Effector memory CD8-positive, alpha-beta T cell (primary cell): ENCODE results near the gene ADARB1.
A peak's percentile ranks its signal among the peaks of the same experiment; 100 is the strongest.

Experiments
- ATAC-seq: fragments of 150-1000 bp; cut with Tn5 transposase; replicated peaks from 2 replicates; pipeline ENCODE4 v1.10.0; 2021; ENCODE audit warnings: mild to moderate bottlenecking, moderate library complexity
- DNase-seq, 3 experiments: peaks; one replicate each; pipeline ENCODE4 v3.0.0; 2021
- H3K27ac Mint-ChIP-seq, 2 donors: one replicate each; pipeline ENCODE4 v1.8.0; 2022; ENCODE audit warnings: mild to moderate bottlenecking in 2 of 2, mixed read lengths in 2 of 2, moderate library complexity in 2 of 2
- H3K27me3 Mint-ChIP-seq, 2 donors: one replicate each; pipeline ENCODE4 v1.8.0; 2022; ENCODE audit warnings: mixed read lengths in 2 of 2
- H3K36me3 Mint-ChIP-seq: one replicate; pipeline ENCODE4 v1.8.0; 2022; ENCODE audit warnings: mild to moderate bottlenecking, moderate library complexity, mixed read lengths; ENCODE audit not compliant: insufficient read depth
- H3K4me1 Mint-ChIP-seq, 2 donors: one replicate each; pipeline ENCODE4 v1.8.0; 2022; ENCODE audit warnings: low read depth in 2 of 2, mixed read lengths in 2 of 2
- H3K4me3 Mint-ChIP-seq, 2 donors: one replicate each; pipeline ENCODE4 v1.8.0; 2022; ENCODE audit warnings: mild to moderate bottlenecking in 2 of 2, mixed read lengths in 2 of 2, moderate library complexity in 2 of 2
- H3K9me3 Mint-ChIP-seq, 2 donors: one replicate each; pipeline ENCODE4 v1.8.0; 2022; ENCODE audit warnings: mixed read lengths in 2 of 2

Gene ADARB1

GRCh38 chr21:45228171-45228641 lies 153.8 kb downstream of the ADARB1 start:
- peak overlapping the region; percentile 85 to 91 for H3K27ac Mint-ChIP-seq
- peaks cover 0 to 5% of the 10 kb centered on the region in 2 donors for H3K27me3 Mint-ChIP-seq
- no peaks in the 10 kb centered on the region for H3K9me3 Mint-ChIP-seq
- ATAC-seq, result peak; percentile 77
- peak; percentile 83 to 85 (median 84) for DNase-seq
- peaks cover 49 to 54% of the 10 kb centered on the region in 2 donors for H3K4me1 Mint-ChIP-seq
- peak overlapping the region; percentile 67 to 73 for H3K4me3 Mint-ChIP-seq
- peaks cover 29% of the 10 kb centered on the region for H3K36me3 Mint-ChIP-seq

GRCh38 chr21:45228656-45229240 lies 154.4 kb downstream of the ADARB1 start:
- Mint-ChIP-seq H3K27me3 (peaks cover 0 to 5% of the 10 kb centered on the region in 2 donors), H3K27ac (peak overlapping the region in 1 of 2 donors; percentile 91), H3K36me3 (peaks cover 24% of the 10 kb centered on the region), H3K9me3 (no peaks in the 10 kb centered on the region), H3K4me1 (peaks cover 49 to 54% of the 10 kb centered on the region in 2 donors), H3K4me3 (peak overlapping the region in 1 of 2 donors; percentile 73)
- DNase-seq (no peak), ATAC-seq (no peak)

- no peak for ATAC-seq
- peaks cover 6% of the 10 kb centered on the region for H3K36me3 Mint-ChIP-seq
- H3K9me3 Mint-ChIP-seq, result no peaks in the 10 kb centered on the region
- no peak overlapping the region for H3K4me3 Mint-ChIP-seq
- no peak overlapping the region for H3K27ac Mint-ChIP-seq
- peaks cover 13 to 15% of the 10 kb centered on the region in 2 donors for H3K27me3 Mint-ChIP-seq
- peaks cover 32 to 35% of the 10 kb centered on the region in 2 donors for H3K4me1 Mint-ChIP-seq
- DNase-seq, result no peak
Observed at GRCh38 chr21:45231705-45232104, 157.3 kb downstream of the ADARB1 start.

- H3K4me1 Mint-ChIP-seq, result peaks cover 10 to 11% of the 10 kb centered on the region in 2 donors
- no peaks in the 10 kb centered on the region for H3K9me3 Mint-ChIP-seq
- peaks cover 13 to 20% of the 10 kb centered on the region in 2 donors for H3K27me3 Mint-ChIP-seq
- DNase-seq (no peak), ATAC-seq (no peak)
- H3K36me3 Mint-ChIP-seq, result no peaks in the 10 kb centered on the region
- H3K4me3 Mint-ChIP-seq, result peak overlapping the region in 1 of 2 donors; percentile 51
- H3K27ac Mint-ChIP-seq, result peak overlapping the region in 1 of 2 donors; percentile 38
Observed at GRCh38 chr21:45234127-45234526, 159.7 kb downstream of the ADARB1 start.

- Mint-ChIP-seq H3K9me3 (no peaks in the 10 kb centered on the region), H3K36me3 (no peaks in the 10 kb centered on the region), H3K27ac (no peak overlapping the region), H3K4me1 (peaks cover 9 to 11% of the 10 kb centered on the region in 2 donors), H3K27me3 (peaks cover 13 to 20% of the 10 kb centered on the region in 2 donors), H3K4me3 (no peak overlapping the region)
- ATAC-seq (no peak), DNase-seq (no peak)
Observed at GRCh38 chr21:45234965-45235364, 160.6 kb downstream of the ADARB1 start.

- Mint-ChIP-seq H3K4me3 (peak overlapping the region in 1 of 2 donors; percentile 41), H3K36me3 (no peaks in the 10 kb centered on the region), H3K4me1 (peaks cover 9 to 11% of the 10 kb centered on the region in 2 donors), H3K27me3 (peaks cover 13 to 20% of the 10 kb centered on the region in 2 donors), H3K27ac (no peak overlapping the region), H3K9me3 (no peaks in the 10 kb centered on the region)
- ATAC-seq, result no peak
- DNase-seq, result no peak
Observed at GRCh38 chr21:45235488-45235887, 161.1 kb downstream of the ADARB1 start.

GRCh38 chr21:45236481-45236880 lies 162.1 kb downstream of the ADARB1 start:
- Mint-ChIP-seq H3K27ac (no peak overlapping the region), H3K27me3 (peaks cover 13 to 20% of the 10 kb centered on the region in 2 donors)

GRCh38 chr21:45237401-45237800 lies 163.0 kb downstream of the ADARB1 start:
- no peak for DNase-seq
- H3K9me3 Mint-ChIP-seq, result no peaks in the 10 kb centered on the region
- H3K4me3 Mint-ChIP-seq, result no peak overlapping the region
- H3K27me3 Mint-ChIP-seq, result peaks cover 13 to 15% of the 10 kb centered on the region in 2 donors
- no peak overlapping the region for H3K27ac Mint-ChIP-seq
- no peaks in the 10 kb centered on the region for H3K36me3 Mint-ChIP-seq
- ATAC-seq, result no peak
- H3K4me1 Mint-ChIP-seq, result peaks cover 5 to 6% of the 10 kb centered on the region in 2 donors

More at GRCh38 chr21:45236481-45236880, 162.1 kb downstream of the ADARB1 start:
- ATAC-seq (peak; percentile 74), DNase-seq (no peak)
- Mint-ChIP-seq H3K4me1 (peaks cover 9 to 11% of the 10 kb centered on the region in 2 donors), H3K4me3 (no peak overlapping the region), H3K36me3 (no peaks in the 10 kb centered on the region), H3K9me3 (no peaks in the 10 kb centered on the region)

- no peak overlapping the region for H3K27ac Mint-ChIP-seq
- no peak overlapping the region for H3K4me3 Mint-ChIP-seq
- peaks cover 3 to 10% of the 10 kb centered on the region in 2 donors for H3K4me1 Mint-ChIP-seq
- peaks cover 9 to 10% of the 10 kb centered on the region in 2 donors for H3K27me3 Mint-ChIP-seq
- DNase-seq (no peak), ATAC-seq (no peak)
- H3K36me3 Mint-ChIP-seq, result no peaks in the 10 kb centered on the region
- peaks cover 0 to 3% of the 10 kb centered on the region in 2 donors for H3K9me3 Mint-ChIP-seq
Observed at GRCh38 chr21:45241357-45241756, 167.0 kb downstream of the ADARB1 start.

- H3K36me3 Mint-ChIP-seq, result no peaks in the 10 kb centered on the region
- no peak overlapping the region for H3K27ac Mint-ChIP-seq
- H3K4me1 Mint-ChIP-seq, result peaks cover 0 to 7% of the 10 kb centered on the region in 2 donors
- no peak overlapping the region for H3K4me3 Mint-ChIP-seq
- peaks cover 0 to 9% of the 10 kb centered on the region in 2 donors for H3K27me3 Mint-ChIP-seq
- peaks cover 0 to 3% of the 10 kb centered on the region in 2 donors for H3K9me3 Mint-ChIP-seq
- ATAC-seq (no peak), DNase-seq (no peak)
Observed at GRCh38 chr21:45243603-45244002, 169.2 kb downstream of the ADARB1 start.

- Mint-ChIP-seq H3K36me3 (no peaks in the 10 kb centered on the region), H3K4me3 (no peak overlapping the region), H3K9me3 (peaks cover 0 to 3% of the 10 kb centered on the region in 2 donors), H3K27me3 (peaks cover 0 to 9% of the 10 kb centered on the region in 2 donors), H3K4me1 (peaks cover 0 to 7% of the 10 kb centered on the region in 2 donors), H3K27ac (peak overlapping the region in 1 of 2 donors; percentile 70)
- DNase-seq, result no peak
- no peak for ATAC-seq
Observed at GRCh38 chr21:45244799-45245340, 170.5 kb downstream of the ADARB1 start.

- DNase-seq (no peak), ATAC-seq (no peak)
- Mint-ChIP-seq H3K36me3 (no peaks in the 10 kb centered on the region), H3K4me1 (peaks cover 0 to 7% of the 10 kb centered on the region in 2 donors), H3K9me3 (peaks cover 0 to 3% of the 10 kb centered on the region in 2 donors), H3K27ac (no peak overlapping the region), H3K27me3 (peaks cover 0 to 9% of the 10 kb centered on the region in 2 donors), H3K4me3 (no peak overlapping the region)
Observed at GRCh38 chr21:45246386-45247320, 172.3 kb downstream of the ADARB1 start.

- Mint-ChIP-seq H3K4me1 (peaks cover 0 to 7% of the 10 kb centered on the region in 2 donors), H3K27me3 (peaks cover 0 to 9% of the 10 kb centered on the region in 2 donors), H3K9me3 (peaks cover 0 to 3% of the 10 kb centered on the region in 2 donors), H3K27ac (peak overlapping the region in 1 of 2 donors; percentile 25), H3K4me3 (no peak overlapping the region), H3K36me3 (no peaks in the 10 kb centered on the region)
- ATAC-seq (no peak), DNase-seq (no peak)
Observed at GRCh38 chr21:45248301-45248892, 174.0 kb downstream of the ADARB1 start.
